Measurements from ENCODE around the gene SHANK3.

Gene SHANK3

GRCh38 chr22:50672471-50673230 is at the start of gene SHANK3:
Gene SHANK3 (plus strand): TSS chr22:50672823.
- H3K27ac ChIP-seq, result no peak within 1 kb of the TSS
- TF ChIP-seq CTCF (conservative IDR thresholded peaks at IDR 0.05) (no peak), ZFX (IDR thresholded peaks at IDR 0.05) (no peak)

- H3K27ac ChIP-seq, result peak overlapping the region; percentile 99; the same call in 1 of the 2 replicates
- no peak for TF ChIP-seq CTCF (conservative IDR thresholded peaks at IDR 0.05)
- TF ChIP-seq ZFX (IDR thresholded peaks at IDR 0.05), result no peak
These were observed 48.1 kb upstream of the SHANK3 start for GRCh38 chr22:50624347-50625130.

- H3K27ac ChIP-seq, result no peak overlapping the region
- TF ChIP-seq CTCF (conservative IDR thresholded peaks at IDR 0.05), result no peak
- TF ChIP-seq ZFX (IDR thresholded peaks at IDR 0.05), result no peak
These were observed 47.5 kb upstream of the SHANK3 start for GRCh38 chr22:50625131-50625567.

GRCh38 chr22:50625568-50626313 is 46.9 kb upstream of the SHANK3 start:
- no peak overlapping the region for H3K27ac ChIP-seq
- 0 out of 2 replicates have a peak, but pooled peaks have one; percentile 15 for TF ChIP-seq CTCF (conservative IDR thresholded peaks at IDR 0.05)
- TF ChIP-seq ZFX (IDR thresholded peaks at IDR 0.05), result no peak

GRCh38 chr22:50626314-50626849 is 46.2 kb upstream of the SHANK3 start:
- peak overlapping the region; percentile 83; the same call in 1 of the 2 replicates for H3K27ac ChIP-seq
- TF ChIP-seq ZFX (IDR thresholded peaks at IDR 0.05) (no peak), CTCF (conservative IDR thresholded peaks at IDR 0.05) (peak; percentile 0; the same call in 1 of the 2 replicates)

GRCh38 chr22:50626850-50627641 is 45.6 kb upstream of the SHANK3 start:
- TF ChIP-seq ZFX (IDR thresholded peaks at IDR 0.05), result no peak
- peak overlapping the region; percentile 83 for H3K27ac ChIP-seq
